Activated CD4-positive, CD25-positive, alpha-beta regulatory T cell treated with anti-CD3 and anti-CD28 coated beads, Interleukin-2, amount 50 U/mL, for 72 hours (primary cell): ENCODE measurements around the gene ATG12.
"Not testable (repeated sequence)": the region's sequence is repeated elsewhere in the genome, so short reads cannot be mapped to it uniquely, and the experiment has no call there.

ENCODE experiments used
- DNase-seq: peaks from one replicate; pipeline ENCODE4 v3.0.0; 2021

Gene ATG12

DNA sequence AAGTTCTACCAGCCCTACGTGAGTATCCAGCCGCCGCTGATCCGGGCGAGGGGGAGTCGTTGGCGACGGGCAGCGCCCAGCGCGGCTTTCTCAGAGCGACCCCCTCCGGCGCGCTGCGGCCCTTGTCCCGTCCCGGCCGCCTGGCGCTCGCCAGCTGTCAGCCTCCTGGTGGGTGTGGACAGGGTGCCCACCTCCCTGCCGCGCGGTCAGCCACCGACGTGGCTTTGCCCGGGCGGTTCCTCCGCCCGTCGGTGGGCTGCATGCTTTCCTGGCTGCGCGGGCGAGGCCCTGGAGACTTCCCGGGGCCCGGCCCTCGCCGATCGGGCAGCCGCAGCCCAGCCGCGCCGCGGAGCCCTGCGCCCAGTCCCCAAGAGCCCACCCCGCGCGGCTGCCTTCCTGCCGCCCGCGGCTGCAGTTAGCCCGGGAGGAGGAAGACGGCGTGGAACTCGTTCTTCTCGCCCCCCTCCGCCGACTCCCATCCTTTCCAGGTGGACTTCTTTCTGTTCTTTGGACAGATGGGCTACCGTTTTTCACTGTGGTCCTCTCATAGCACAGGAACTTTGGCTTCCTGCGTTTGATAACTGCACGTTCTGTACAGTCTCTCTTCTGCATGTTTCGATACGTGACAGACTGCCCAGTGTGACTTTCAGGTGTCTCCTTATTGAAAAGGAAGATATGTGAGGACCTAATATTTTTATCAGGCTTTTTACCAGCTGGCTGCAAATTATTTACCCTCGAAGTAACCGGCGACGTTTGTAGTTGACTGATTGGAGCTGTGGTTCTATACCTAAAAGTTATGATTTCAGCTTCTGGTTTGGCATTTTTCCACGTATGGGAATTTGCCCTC lies 947 bp upstream of the ATG12 start:
- DNase-seq, result no peak

DNA sequence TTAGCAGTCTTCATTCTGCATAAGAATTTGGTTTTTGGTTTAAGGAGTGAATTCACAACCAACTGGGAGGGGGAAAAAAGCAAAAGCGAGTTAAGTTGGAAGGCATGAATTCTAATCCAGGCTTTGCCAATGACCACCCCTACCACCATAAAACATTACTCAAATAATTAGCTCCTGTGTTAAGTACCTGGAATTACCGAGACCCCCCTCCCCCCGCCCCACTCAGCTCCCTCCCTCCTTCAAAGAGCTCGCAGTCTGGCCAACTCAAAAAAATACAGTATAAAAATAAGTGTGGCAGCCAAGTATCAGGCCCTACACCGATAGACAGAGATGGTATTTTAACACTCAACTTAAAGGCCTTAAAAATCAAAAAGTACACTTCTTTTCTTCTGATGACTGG lies 492 bp downstream of the ATG12 start:
- no peak for DNase-seq

DNA sequence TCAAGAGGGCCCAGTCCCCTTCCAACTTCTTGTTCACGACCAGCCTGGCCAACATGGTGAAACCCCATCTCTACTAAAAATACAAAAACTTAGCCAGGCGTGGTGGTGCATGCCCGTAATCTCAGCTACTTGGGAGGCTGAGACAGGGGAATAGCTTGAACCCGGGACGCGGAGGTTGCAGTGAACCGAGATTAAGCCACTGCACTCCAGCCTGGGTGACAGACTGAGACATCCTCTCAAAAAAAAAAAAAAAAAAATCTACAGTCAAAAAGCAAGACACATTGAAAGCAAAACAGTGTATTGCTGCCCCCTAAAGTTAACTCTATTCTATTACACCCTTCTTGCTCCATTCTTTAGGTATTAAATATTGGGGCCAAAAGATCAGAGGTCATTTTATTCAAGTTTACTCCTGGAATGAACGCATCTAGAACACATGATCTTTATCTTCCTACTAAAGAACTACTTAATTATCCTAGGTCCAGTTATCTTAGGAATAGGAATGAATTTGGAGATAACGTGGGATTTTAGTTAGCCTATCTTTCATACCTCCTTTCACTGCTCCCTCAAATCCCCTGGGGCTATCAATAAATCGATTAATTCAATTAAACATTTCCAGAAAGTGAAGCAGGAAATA lies 2.4 kb downstream of the ATG12 start:
- DNase-seq, result no peak

DNA sequence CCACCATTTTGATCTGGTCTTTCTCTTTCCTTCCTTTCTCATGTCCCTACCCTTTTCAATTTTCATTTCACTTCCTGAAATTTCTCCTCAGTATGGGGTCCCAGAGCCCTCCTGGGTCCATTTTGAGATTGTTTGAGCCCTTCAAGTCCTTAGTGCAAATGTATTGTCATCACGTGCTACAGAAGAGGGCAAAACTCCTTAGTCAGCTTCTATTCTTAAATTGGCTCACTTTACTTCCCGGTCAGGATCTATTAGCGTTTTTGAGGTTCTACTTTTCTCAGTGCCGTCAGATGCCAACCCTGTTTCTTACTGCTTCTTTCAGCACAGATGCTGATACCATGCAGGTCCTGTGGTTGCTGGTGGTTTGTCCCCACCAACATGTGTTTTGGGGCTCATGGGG lies 5.9 kb downstream of the ATG12 start:
- no peak for DNase-seq

DNA sequence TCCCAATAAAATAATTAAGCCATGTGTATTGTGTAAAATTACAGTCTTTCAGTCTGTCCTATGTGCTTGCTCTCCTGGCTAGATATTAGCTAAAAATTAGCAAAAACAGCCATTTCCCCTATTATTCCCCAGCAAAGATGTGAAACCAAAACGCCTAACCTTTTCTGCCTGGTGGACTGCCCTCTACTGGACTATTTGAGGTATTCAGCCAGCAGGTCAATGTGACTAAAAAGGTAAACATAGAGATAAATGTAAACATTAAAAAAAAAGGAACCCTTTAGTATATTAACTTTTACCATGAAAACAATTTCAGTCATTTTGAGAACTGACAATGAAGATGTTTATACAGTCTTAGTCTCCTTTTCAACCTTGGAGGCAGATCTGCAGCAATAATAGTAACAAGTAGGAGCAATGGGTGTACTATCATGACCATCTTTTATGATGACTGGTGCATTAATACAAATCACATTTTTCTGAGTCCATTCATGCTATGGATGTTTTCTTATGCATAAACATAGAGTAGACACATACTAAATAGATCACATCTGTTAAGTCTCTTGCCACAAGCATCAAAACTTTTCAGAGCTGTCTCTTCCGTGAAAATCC lies 10.1 kb downstream of the ATG12 start:
- no peak for DNase-seq

DNA sequence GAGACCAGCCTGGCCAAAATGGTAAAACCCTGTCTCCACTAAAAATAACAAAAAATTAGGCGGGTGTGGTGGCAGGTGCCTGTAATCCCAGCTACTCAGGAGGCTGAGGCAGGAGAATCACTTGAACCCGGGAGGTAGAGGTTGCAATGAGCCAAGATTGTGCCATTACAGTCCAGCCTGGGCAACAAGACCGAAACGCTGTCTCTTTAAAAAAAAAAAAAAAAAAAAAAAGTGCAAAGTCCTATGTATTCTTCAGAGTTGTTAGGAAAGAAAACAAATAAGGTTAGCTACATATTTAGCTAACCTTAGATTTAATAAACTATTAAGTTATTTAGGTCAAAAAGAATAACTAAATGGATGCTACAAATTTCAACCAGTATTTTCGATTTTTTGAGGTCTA lies 11.5 kb downstream of the ATG12 start:
- no peak for DNase-seq

- DNase-seq, result no peak
Measured at GRCh38 chr5:115825948-115826347, 15.4 kb downstream of the ATG12 start.

DNA sequence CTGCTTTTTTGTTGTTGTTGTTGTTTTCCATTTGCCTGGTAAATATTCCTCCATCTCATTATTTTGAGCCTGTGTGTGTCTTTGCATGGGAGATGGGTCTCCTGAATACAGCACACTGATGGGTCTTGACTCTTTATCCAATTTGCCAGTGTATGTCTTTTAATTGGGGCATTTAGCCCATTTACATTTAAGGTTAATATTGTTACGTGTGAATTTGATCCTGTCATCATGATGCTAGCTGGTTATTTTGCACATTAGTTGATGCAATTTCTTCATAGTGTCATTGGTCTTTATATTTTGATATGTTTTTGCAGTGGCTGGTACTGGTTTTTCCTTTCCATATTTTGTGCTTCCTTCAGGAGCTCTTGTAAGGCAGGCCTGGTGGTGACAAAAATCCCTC lies 16.4 kb downstream of the ATG12 start:
- not testable (repeated sequence) for DNase-seq

GRCh38 chr5:115820846-115821245 lies 20.5 kb downstream of the ATG12 start:
- no peak for DNase-seq

DNA sequence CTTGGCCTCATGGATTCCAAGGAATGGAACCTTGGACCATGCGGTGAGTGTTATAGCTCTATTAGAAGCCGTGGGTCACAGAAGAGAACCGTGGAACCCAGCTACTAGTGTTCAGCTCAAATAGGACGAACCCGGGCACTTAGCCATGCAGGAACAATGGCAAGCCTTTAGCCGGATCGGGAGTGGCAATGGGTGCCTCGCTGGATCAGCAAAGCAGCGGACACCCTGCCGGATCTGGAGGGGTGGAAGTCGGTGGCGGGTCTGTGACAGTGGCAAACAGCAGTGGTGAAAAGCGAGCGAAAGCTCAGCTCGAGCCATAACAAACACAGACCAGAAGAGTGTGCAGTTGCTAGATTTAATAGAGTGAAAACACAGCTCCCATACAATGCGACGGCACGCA lies 22.5 kb downstream of the ATG12 start:
- no peak for DNase-seq

DNA sequence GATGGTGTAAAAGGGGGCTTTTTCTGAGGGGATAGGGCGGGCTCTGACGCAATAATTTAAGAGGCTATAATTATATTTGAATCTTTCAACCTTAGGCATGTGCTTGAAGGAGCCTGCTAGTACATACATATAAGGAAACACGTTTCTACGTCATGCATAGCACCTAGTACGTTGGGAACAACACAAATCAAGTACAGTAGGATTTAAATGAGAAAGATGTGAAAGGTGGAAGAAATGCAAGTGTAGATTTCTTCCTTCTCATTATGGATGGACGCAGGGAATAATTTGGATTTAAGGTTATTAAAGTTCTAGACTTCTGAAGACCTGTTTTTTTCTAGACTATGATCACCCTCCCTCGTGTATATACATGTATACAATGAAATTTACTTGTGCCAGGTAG lies 24.0 kb downstream of the ATG12 start:
- DNase-seq, result no peak

GRCh38 chr5:115816226-115817081 lies 24.9 kb downstream of the ATG12 start, which contains the start of gene CDO1:
Gene CDO1, minus strand, starts transcription at chr5:115816659. Its CDS starts 262 bp downstream, at chr5:115816397.
- no peak for DNase-seq

- DNase-seq, result no peak
Measured at GRCh38 chr5:115815693-115816225, 25.6 kb downstream of the ATG12 start.

DNA sequence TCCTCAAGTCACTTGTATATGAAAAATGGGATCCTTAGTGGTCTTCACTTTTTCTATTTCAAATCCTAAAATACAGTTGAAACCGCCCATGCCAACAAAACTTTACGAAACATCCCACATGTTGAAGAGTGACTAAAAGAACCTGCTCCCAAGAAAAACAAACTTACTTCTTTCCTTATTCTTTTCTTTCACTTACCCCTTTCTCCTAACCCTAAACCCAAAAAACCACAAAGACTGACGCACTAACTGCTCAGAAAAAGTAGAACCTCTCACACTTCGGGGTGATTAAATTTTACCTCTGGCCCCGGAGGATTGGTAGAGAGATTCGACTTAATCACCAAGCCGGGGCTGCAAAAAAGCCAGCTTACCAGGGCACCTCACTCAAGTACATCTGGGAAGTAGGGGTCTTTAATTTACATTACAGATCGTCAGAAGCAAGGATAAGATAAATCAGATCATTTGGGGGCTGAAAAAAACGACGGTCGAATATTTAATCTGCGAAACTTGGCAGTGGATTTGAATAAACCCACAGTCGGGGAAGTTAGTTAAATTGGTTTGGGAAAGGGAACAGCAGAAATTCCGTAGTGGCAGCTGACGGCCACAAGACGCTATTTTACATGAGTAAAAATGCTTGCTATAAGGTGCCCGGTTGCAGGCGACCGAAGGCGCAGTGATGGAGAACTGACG lies 26.2 kb downstream of the ATG12 start:
- DNase-seq, result no peak

DNA sequence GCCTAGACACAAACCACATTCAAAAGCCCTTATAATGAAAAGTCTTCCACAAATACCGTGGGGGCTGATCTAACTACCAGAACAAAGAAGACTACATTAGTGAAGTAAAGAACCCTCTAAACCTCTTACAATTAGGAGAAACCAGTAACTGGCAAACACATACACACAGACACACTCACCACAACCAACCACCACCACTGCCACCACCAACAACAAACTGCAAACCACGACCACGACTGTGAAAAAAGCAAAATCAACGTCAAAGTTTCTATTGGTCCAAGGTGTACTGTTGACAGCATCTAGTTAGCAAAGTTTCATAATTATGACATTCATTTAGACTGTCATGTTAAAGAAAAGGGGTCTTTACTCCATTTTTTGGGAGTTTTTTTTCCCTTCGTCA lies 27.6 kb downstream of the ATG12 start:
- no peak for DNase-seq

- no peak for DNase-seq
Measured at GRCh38 chr5:115812372-115812771, 29.0 kb downstream of the ATG12 start.

DNA sequence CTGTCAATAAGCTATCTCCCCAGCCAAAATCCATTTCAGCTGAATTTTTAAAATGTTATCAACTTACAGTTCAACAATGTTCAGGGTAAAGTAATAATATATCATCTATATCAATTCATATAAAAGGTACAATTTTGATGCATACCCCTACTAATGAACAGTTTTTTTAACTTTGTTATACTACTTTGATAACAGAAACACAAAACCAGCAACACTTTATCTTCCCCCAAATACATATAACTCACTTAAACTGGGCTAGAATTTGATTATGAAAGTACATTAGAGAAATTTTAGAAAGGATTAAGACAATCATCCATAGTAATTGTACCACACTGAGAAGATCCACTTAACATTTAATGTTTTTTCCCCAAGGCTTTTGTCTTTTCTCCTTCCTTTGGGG lies 30.0 kb downstream of the ATG12 start:
- DNase-seq, result no peak

GRCh38 chr5:115810761-115811160 lies 30.6 kb downstream of the ATG12 start:
- no peak for DNase-seq

DNA sequence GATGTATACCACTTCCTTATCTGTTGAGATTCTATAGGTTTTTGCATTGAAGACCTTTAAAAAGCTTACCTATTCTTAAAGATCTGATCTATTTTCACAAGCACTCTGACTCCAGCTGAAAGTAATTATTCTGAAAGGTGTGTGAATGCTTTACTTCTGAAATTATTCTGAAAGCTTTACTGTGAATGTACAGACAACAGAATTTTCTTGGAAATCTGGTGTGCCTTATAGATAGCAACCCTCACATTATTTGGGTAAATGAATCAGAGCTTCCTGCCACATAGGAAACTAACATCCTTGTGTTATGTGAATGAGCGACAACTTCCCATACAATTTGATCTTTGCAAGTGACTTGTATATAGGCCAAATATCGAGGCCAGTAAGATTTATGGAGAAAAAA lies 31.4 kb downstream of the ATG12 start:
- DNase-seq, result no peak

DNA sequence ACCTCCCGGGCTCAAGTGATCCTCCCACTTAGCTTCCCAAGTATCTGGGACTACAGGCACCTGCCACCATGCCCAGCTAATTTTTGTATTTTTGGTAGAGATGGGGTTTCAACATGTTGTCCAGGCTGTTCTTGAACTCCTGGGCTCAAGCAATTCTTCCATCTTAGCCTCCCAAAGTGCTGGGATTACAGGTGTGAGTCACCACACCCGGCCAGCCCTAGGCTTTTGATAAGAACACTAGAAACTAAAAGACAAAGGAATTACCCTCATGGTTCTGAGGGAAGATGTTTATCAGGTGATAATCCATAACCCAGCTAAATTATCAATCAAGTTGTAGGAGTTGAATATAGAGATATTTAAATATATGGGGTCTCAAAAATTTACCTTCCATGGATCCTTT lies 33.3 kb downstream of the ATG12 start:
- not testable (repeated sequence) for DNase-seq

DNA sequence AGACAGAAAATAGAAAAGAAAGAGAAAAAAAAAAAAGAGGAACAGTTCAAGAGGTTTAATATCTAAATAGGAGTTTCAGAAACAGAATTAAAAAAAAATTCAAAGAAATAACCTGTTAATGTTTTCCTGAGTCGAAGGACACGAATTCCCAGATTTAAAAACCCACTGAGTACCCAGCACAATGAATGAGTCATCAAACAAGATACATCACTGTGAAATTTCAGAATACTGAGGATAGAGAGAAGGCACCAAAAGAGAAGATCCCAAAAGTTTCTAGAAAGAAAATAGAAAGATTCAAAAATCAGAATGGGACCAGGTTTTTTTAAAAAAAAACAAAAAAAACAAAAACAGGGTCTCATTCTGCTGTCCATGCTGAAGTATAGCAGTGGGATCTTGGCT lies 33.7 kb downstream of the ATG12 start:
- DNase-seq, result no peak

DNA sequence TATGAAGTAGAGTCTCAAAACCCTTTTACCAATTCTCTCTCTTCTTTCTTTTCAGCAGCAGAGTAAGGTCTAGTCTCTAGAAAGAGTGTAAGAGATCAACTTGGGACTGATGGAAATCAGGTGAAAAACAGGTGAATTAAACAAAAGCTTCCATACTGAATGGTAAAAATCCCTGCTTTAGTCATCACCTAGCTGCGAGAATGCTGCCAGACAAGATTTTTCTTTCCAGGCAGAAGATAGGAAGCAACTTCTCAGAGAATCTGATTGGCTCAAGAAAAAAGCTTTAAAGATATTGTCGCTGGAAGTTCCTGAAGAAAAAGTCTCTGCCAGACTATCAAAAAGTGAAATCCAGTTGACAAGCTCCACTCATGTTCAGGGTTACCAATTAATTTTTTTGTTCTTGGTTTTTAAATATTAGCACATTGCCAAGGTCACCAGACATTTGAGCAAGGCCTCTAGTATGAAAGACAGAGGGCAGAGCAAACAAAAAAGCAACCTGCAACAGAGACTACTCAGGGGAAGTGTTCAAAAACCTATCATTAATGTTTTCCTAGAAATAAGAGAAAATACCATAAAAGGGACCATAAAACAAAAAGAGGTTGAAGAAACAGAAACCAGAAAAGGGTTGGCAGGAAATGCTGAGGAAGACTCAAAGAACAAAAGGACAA lies 34.2 kb downstream of the ATG12 start:
- DNase-seq, result no peak
